Motor neuron (in vitro differentiated cells): ENCODE measurements around the gene PCYOX1L. TPM values are rescaled to one million over a fixed set of nuclear protein-coding genes. Genes with fewer than 3 reads are reported as not detected.

Experiments used
- ATAC-seq, 8 experiments: fragments of 200-7000 bp; cut with Tn5 transposase; replicated peaks in 6 of 8; 2 replicates each; pipeline ENCODE4 v1.8.0; 2021; ENCODE audit warnings: mild to moderate bottlenecking in 8 of 8, moderate library complexity in 8 of 8
- H3K27ac ChIP-seq, 2 donors: fragments of 250-450 bp; sonication (Bioruptor Pico); 2 replicates each; pipeline ENCODE4 v1.9.0; 2021; ENCODE audit warnings: antibody characterized with exemption in 2 of 2, mild to moderate bottlenecking in 2 of 2, moderate library complexity in 1 of 2
- H3K4me1 ChIP-seq, 2 donors: fragments of 250-450 bp; sonication (Bioruptor Pico); replicated peaks in 1 of 2; 2 replicates each; pipeline ENCODE4 v1.6.1; 2021; ENCODE audit warnings: antibody characterized with exemption in 2 of 2, mild to moderate bottlenecking in 2 of 2, moderate library complexity in 1 of 2
- H3K4me3 ChIP-seq, 5 donors: fragments of 250-450 bp; sonication (Bioruptor Pico); 2 replicates each; pipeline ENCODE4 v1.9.0; 2021; ENCODE audit warnings: antibody characterized with exemption in 5 of 5, mild to moderate bottlenecking in 5 of 5, moderate library complexity in 4 of 5
- WGBS, 10 experiments: fragments of 450-650 bp; shearing (Covaris generic); methylation state at CpG; one replicate each; pipeline ENCODE4 v1.0.0; 2022; 5-methylcytosine and 5-hydroxymethylcytosine counted together
- in situ Hi-C, 9 experiments: fragments of 400-800 bp; cut with MboI; loops; one replicate each; pipeline ENCODE4 v1.15.0; 2021; ENCODE audit warnings: low sequenced_read_pairs in 9 of 9, low pct_unique_long_range_greater_than_20kb in 2 of 9; ENCODE audit not compliant: unreplicated experiment in 9 of 9
- total RNA-seq, 8 experiments: library from RNA; unstranded; fragments of 300-600 nt; gene quantifications; 2 replicates each; pipeline versions ENCODE4 v1.2.3 to v1.2.4, GENCODE V29; 2022

PCYOX1L gene, protein sequence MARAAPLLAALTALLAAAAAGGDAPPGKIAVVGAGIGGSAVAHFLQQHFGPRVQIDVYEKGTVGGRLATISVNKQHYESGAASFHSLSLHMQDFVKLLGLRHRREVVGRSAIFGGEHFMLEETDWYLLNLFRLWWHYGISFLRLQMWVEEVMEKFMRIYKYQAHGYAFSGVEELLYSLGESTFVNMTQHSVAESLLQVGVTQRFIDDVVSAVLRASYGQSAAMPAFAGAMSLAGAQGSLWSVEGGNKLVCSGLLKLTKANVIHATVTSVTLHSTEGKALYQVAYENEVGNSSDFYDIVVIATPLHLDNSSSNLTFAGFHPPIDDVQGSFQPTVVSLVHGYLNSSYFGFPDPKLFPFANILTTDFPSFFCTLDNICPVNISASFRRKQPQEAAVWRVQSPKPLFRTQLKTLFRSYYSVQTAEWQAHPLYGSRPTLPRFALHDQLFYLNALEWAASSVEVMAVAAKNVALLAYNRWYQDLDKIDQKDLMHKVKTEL
- total RNA-seq = 10 to 100 TPM in 7 of 8 experiments, 1 to 10 TPM in 1; 8.8 to 20.0 (median 15.6) TPM

DNA sequence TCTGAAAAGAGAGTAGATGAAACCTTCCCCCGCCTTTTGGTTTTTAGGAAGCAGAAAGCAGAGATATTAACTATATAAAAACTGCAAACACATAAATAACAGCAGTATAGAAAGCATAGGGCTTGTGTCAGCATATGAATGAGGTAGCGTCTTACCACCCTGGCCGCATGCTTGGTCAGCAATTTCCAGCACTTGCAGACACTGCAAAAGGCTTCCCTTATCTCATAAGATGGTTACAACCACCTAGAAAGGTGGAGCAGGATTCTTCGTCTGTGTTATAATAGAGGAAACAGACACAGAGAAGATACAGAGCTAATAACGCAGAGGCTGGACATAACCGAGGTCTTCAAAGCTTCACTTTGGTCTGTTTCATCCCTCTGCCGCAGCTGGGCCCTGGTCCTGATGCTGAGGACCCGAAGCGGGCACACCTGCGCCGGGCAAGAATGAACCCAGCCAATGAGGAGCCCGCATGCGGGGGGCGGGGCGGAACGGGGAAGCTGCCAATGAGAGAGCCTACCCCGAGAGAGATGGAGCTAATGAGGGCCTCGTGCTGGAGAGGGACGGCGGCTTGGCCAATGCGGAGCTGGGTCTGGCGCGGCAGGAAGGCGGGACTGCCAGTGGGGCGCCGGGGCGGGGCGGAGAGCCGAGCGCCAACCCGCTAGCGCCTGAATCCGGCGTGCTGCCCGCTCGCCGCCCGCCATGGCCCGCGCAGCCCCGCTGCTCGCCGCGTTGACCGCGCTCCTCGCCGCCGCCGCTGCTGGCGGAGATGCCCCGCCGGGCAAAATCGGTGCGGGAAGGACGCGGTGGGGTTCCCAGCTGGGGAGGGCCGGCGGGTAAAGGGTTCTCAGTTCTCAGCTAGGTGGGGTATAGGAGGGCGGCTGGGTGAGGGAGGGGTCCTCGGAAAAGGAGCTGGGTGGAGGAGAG lies at the start of gene PCYOX1L:
Gene PCYOX1L, plus strand, starts transcription at position 677 of the 924 bp plus-strand sequence. Its CDS starts 23 bp downstream, at position 700.
- H3K27ac ChIP-seq = peak within 1 kb of the TSS; percentile 82 to 83
- WGBS, 10 experiments = 0 to 29% (median 1%) methylated on average over 1 to 12 of the region's 61 CpGs

DNA sequence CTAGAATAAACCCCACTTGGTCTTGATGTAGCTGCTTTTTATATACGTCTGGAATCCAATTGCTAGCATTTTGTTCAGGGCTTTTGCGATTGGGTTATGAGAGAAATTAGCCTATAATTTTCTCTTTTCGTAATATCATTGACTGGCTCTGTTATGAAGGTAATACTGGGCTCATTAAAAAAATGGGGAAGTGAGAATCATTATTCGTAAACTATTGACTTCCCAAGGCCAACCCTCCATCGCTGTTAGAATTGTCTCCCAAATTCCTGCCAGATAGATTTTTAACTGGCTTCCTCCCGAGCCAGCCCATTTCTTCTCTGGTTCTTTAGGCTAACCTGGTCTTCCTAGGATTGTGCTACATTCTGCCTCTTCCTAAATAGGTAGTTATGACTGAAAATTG lies 48.5 kb upstream of the PCYOX1L start:
- in situ Hi-C loops = loop anchor here in 2 of 9 experiments (25.0 kb wide), 1 partner anchor 253 kb away; the partner anchor contains the start of gene CSNK1A1 (in 2 of the 2)
- Histone ChIP-seq H3K4me3 (no peak overlapping the region), H3K4me1 (peaks cover 0 to 9% of the 10 kb centered on the region in 2 donors), H3K27ac (no peak overlapping the region)
- no peak for ATAC-seq
- WGBS, 10 experiments = 68 to 97% (median 87%) methylated on average over 2 to 6 of the region's 6 CpGs

More for the DNA sequence above, at the start of gene PCYOX1L:
- in situ Hi-C loops = loop anchor here in 3 of 9 experiments (25.0 kb wide), 1 partner anchor 205 kb away; the partner anchor contains the start of gene CSNK1A1 (in 3 of the 3)
- ATAC-seq = peak; percentile 98 to 100 (median 98)
- H3K4me1 ChIP-seq = peaks cover 13% of the 10 kb centered on the region in 2 donors
- peak within 1 kb of the TSS; percentile 91 to 99 (median 98) for H3K4me3 ChIP-seq

DNA sequence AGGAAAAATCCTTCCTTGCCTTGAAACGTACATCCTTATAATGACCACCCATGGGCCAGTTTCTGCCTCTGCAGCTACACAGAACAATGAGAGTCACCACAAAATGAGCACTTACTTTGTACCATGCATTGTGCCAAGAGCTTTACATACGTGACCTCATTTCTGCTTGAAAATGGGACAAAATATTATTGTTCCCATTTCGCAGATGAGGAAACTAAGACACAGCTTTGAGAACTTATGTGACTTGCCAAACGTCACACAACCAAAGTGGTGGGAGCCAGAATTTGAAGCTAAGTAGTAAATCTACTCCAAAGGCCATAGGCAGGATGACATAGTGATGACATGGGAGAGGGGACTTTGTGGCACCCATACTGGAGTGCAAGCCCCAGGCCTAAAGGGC lies 47.4 kb upstream of the PCYOX1L start:
- Histone ChIP-seq H3K4me3 (no peak overlapping the region), H3K4me1 (peaks cover 0 to 8% of the 10 kb centered on the region in 2 donors), H3K27ac (no peak overlapping the region)
- no peak for ATAC-seq
- in situ Hi-C loops = loop anchor here in 2 of 9 experiments (25.0 kb wide), 1 partner anchor 252 kb away; the partner anchor contains the start of gene CSNK1A1 (in 2 of the 2)
- WGBS, 10 experiments = 86 to 96% (median 89%) methylated on average over 1 to 4 of the region's 4 CpGs; no CpG with 5 or more reads in 3 of the 10 experiments

DNA sequence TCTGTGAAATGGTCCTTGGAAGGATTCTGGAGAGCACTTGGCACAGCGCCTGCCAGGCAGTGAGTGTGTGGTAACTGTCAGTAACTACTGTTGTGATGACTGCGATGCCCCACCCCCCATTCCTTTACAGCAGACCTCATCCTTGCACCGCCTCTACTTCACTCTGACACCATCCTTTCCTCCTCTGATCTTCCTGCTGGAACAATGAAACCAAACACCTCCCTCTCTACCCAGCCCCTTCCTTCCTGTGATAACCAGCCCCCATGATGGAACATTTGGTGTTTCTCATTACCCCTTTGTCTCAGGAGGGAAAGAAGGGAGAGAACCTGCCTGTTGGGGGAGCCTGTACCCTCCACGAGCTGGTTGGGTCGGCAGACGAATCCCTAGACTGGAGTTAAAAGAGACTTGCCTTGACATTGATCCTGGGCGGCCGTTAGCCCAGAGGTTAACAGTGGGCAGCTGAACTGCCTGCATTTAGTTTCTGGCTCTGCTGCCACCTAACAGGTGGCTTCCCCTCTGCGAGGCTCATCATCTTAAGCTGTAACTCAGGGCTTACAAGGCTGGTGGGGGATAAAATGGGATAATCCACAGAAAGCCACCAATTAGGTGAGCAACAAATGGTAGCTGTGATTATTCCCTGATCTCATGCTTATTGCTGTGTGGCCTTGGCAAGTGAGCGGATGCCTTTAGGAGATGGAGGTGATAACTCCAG lies 46.7 kb upstream of the PCYOX1L start:
- no peak overlapping the region for H3K27ac ChIP-seq
- H3K4me3 ChIP-seq = no peak overlapping the region
- in situ Hi-C loops = loop anchor here in 2 of 9 experiments (25.0 kb wide), 1 partner anchor 251 kb away; the partner anchor contains the start of gene CSNK1A1 (in 2 of the 2)
- H3K4me1 ChIP-seq = peaks cover 0 to 2% of the 10 kb centered on the region in 2 donors
- 56 to 92% (median 83%) methylated on average over 2 to 9 of the region's 10 CpGs; no CpG with 5 or more reads in 2 of the 10 experiments for WGBS, 10 experiments
- ATAC-seq = peak in 4 of 8 experiments; percentile 31 to 71 (median 48)

DNA sequence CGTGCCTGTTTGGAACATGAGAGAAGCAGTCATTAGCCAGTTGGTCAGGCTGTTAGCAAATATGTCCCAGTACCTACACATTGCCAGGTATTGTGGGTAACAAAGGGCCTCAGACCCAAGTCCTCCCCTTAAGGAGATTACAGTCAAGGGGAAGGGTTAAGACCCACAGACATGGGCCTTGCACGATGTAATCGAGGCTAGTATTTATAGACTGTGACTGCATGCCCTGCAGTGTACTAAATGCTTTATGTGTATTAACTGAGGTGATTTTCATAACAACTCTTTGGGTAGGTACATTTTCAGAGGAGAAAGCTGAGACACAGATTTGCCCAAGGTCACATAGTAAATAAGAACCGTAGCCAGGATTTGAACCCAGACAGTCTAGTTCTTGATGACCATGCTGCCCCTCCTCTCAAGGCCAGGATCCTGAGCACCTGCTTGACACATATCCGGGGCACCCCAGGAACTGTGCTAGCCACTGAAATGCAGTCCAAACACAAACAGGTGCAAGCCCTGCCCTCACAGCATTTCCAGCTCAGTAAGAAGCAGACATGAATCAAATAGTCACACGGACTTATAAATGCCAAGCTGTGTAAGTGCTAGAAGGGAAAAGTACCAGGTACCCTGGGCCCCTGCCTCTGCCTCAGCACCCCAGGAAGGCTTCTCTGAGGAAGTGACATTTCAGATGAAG lies 44.5 kb upstream of the PCYOX1L start:
- in situ Hi-C loops = loop anchor here in 2 of 9 experiments (25.0 kb wide), 1 partner anchor 249 kb away; the partner anchor contains the start of gene CSNK1A1 (in 2 of the 2)
- ATAC-seq = no peak
- 45 to 93% (median 64%) methylated on average over 1 to 6 of the region's 6 CpGs; no CpG with 5 or more reads in 2 of the 10 experiments for WGBS, 10 experiments
- Histone ChIP-seq H3K27ac (no peak overlapping the region), H3K4me3 (no peak overlapping the region), H3K4me1 (peaks cover 0 to 4% of the 10 kb centered on the region in 2 donors)

DNA sequence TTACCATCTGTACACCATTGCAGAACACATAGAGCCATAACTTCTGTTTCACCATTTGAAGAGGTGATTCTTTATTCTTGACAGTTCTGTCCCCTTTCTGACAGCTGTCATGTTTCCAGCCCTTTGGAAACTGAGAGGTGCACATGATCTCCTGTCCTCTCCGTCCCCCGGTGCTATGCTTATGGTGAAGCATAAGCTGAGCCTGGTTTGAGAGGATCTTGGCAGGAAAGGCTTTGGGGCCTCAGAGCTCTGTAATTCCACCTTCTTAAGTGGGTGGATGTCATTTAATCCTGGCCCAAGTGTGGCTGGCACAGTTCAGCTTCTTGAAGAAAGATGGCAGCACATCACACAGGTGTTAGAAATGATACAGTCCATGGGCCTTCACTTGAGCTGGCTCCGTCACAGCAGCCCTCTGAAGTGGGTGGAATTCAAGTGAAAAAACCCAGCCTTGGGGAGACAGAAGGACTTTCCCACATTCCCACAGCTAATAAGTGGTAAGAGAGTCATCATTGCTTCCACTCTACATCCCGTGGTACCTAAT lies 43.2 kb upstream of the PCYOX1L start:
- no peak for ATAC-seq
- WGBS, 10 experiments = 30 to 100% (median 80%) methylated on average over 1 to 4 of the region's 4 CpGs; no CpG with 5 or more reads in 1 of the 10 experiments
- in situ Hi-C loops = loop anchor here in 2 of 9 experiments (25.0 kb wide), 1 partner anchor 248 kb away; the partner anchor contains the start of gene CSNK1A1 (in 2 of the 2)

DNA sequence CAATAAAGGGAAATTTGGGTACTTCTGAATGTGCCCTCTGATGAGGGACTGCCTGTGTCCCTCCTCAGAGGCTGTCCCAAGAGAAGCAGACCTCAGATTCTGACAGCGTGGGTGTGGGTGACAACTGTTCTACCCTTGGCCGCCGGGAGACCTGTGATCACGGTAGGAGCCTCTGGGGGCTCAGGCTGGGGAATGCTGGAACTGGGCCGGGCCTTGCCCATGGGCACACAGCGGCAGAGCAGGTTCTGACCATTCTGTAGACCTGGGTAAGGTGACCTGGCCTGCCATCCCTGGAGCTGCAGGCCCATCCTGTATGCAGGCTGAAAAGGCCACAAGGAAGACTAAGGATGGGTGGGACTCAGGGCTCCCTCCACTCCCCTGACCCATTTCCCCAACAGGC lies 42.1 kb upstream of the PCYOX1L start:
- in situ Hi-C loops = loop anchor here in 2 of 9 experiments (25.0 kb wide), 1 partner anchor 247 kb away; the partner anchor contains the start of gene CSNK1A1 (in 2 of the 2)

More for the DNA sequence above, 43.2 kb upstream of the PCYOX1L start:
- Histone ChIP-seq H3K4me3 (no peak overlapping the region), H3K4me1 (peaks cover 0 to 4% of the 10 kb centered on the region in 2 donors), H3K27ac (no peak overlapping the region)

DNA sequence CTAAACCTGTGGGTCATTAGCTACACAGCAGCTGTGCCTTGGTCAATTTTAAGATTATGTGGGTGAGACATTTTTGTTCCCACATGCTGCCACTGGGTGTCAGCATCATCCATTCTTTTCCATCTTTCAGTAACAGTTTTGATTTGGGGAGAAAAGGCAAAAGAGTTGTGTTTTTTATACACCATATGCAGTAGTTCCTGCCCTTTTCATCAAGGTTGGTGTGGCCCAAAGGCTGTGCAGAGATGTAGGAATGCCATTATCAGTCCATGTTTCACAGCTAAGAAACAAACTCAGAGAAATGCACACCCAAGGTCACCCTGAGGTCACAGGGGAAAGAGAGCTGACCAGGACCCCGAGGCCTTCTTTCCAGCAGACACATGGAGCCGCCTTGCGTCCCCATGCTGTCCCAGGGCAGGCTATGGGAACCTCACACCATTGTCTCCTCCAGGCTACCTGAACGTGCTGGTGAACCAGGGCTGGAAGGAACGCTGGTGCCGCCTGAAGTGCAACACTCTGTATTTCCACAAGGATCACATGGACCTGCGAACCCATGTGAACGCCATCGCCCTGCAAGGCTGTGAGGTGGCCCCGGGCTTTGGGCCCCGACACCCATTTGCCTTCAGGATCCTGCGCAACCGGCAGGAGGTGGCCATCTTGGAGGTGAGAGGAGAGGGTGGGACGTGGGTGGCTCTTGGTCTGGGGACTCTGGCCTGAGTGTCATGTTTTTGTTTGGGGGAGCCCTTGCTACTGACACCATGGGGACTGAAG lies 40.4 kb upstream of the PCYOX1L start:
- peak in 5 of 8 experiments; percentile 7 to 29 (median 11) for ATAC-seq
- peaks cover 10 to 14% of the 10 kb centered on the region in 2 donors for H3K4me1 ChIP-seq
- no peak overlapping the region for H3K4me3 ChIP-seq
- in situ Hi-C loops = loop anchor here in 2 of 9 experiments (25.0 kb wide), 1 partner anchor 245 kb away; the partner anchor contains the start of gene CSNK1A1 (in 2 of the 2)
- WGBS, 10 experiments = 69 to 84% (median 70%) methylated on average over 2 to 7 of the region's 14 CpGs; no CpG with 5 or more reads in 7 of the 10 experiments
- no peak overlapping the region for H3K27ac ChIP-seq

More for the DNA sequence above, 42.1 kb upstream of the PCYOX1L start:
- WGBS, 10 experiments = 68 to 87% (median 82%) methylated on average over 1 to 3 of the region's 6 CpGs; no CpG with 5 or more reads in 4 of the 10 experiments
- Histone ChIP-seq H3K4me3 (no peak overlapping the region), H3K27ac (no peak overlapping the region), H3K4me1 (peaks cover 5 to 8% of the 10 kb centered on the region in 2 donors)
- ATAC-seq = no peak

DNA sequence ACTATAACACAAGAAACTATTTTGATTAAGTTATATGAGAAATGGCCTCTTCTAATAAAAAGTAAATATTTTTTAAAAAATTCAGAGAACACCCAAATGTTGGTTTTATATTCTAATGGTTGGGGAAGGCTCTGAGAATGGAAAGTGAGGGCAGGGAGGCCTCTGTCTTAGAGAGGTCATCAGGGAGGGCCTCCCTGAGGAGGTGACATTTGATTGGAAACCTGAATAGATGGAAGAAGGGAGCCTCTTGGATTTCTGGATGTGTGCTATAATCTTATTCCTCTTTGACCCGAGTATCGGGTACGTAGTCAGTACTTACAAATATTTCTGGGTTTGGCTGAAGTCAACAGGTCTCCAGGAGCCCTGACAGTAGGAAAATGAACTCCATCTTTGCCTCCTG lies 38.7 kb upstream of the PCYOX1L start:
- 90 to 100% (median 100%) methylated on average over 2 to 3 of the region's 3 CpGs; no CpG with 5 or more reads in 7 of the 10 experiments for WGBS, 10 experiments
- Histone ChIP-seq H3K4me1 (peaks cover 10 to 14% of the 10 kb centered on the region in 2 donors), H3K27ac (no peak overlapping the region), H3K4me3 (no peak overlapping the region)
- in situ Hi-C loops = loop anchor here in 2 of 9 experiments (25.0 kb wide), 1 partner anchor 243 kb away; the partner anchor contains the start of gene CSNK1A1 (in 2 of the 2)
- ATAC-seq = no peak

DNA sequence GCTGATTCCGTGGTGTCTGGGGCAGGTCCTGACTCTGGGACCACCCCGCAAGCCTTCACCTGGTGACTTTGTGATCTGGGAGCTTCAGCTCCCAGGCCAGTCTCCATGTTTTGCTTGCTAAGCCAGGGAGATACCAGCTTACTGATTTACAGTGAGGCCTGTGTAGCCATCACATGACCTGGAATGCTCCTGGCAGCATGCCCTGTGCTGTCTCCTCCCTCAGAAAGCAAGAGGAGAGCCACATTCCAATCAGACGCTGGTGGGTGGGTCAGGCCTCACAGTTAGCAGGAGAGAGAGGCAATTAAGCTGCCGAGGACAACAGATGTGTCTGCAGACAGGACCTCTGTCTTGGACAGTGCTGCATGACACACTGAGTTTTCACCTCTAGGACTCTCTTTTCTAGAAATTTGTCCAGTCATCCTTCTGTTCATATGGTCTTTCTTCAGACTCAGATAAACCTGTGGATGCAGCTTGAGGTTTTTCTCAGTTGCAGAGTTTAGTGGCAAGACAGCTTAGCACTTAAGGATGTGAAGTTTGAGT lies 37.0 kb upstream of the PCYOX1L start:
- H3K27ac ChIP-seq = peak overlapping the region in 1 of 2 donors; percentile 59
- peaks cover 10 to 14% of the 10 kb centered on the region in 2 donors for H3K4me1 ChIP-seq
- no peak overlapping the region for H3K4me3 ChIP-seq
- WGBS, 10 experiments = 0 to 39% (median 0%) methylated on average over 1 to 3 of the region's 4 CpGs; no CpG with 5 or more reads in 7 of the 10 experiments
- in situ Hi-C loops = loop anchor here in 2 of 9 experiments (25.0 kb wide), 1 partner anchor 241 kb away; the partner anchor contains the start of gene CSNK1A1 (in 2 of the 2)
- peak; percentile 94 to 98 (median 98) for ATAC-seq
